ENCODE results near the gene AHDC1. TPM values are rescaled to one million over a fixed set of nuclear protein-coding genes. Genes with fewer than 3 reads are reported as not detected.

Gene AHDC1
- total RNA-seq, 1 donor from 2014 or later = 7.0 TPM

DNA sequence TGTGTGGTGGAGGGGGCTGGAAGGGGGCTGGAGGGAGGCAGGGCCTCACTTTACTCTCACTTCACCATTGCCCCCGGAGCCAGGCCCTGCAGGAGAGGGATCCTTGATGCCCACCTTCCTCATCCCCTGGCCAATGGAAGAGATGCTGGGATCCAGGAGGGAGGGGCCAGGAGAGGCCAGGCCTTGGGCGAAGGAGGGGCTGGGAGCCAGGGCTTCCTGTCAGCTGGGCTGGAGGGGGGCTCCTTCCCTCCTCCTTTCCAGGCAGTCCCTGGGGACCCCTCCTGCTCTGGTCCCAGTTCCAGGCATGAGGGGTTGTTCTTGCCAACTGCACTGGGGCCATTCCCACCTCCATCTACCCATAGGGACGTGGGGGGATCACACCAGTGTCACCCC, 5.7 kb downstream of the AHDC1 start:
- H3F3A ChIP-seq (ENCODE audit: low read depth) = peaks cover 47% of the 10 kb centered on the region
- peaks cover 4% of the 10 kb centered on the region for H3K4me1 Mint-ChIP-seq
- no peak overlapping the region for H2AFZ ChIP-seq (replicated peaks)
- peaks cover 85% of the 10 kb centered on the region for H3K4me1 ChIP-seq
- no peak overlapping the region for H3K4me3 ChIP-seq
- peak overlapping the region; percentile 80 for H3K27ac ChIP-seq
- no peaks in the 10 kb centered on the region for H3K27me3 ChIP-seq
- peak overlapping the region; percentile 98 for H3K4me2 ChIP-seq
- no peaks in the 10 kb centered on the region for H3K36me3 ChIP-seq
- H3K79me2 ChIP-seq (ENCODE audit: low read depth) = peaks cover 100% of the 10 kb centered on the region
- peak; percentile 65 for DNase-seq (ENCODE audit: low spot score)
- H3K4me3 Mint-ChIP-seq = no peak overlapping the region
- H3K27me3 Mint-ChIP-seq (ENCODE audit: insufficient read depth, low read depth) = peaks cover 3% of the 10 kb centered on the region
- H3K36me3 Mint-ChIP-seq = no peaks in the 10 kb centered on the region
- H3K9me3 ChIP-seq (ENCODE audit: low read depth) = no peaks in the 10 kb centered on the region
- peak overlapping the region; percentile 33 for H3K9ac ChIP-seq
- no peak for TF ChIP-seq EZH2phosphoT487 (IDR thresholded peaks at IDR 0.05)
- TF ChIP-seq, protein P1, sequence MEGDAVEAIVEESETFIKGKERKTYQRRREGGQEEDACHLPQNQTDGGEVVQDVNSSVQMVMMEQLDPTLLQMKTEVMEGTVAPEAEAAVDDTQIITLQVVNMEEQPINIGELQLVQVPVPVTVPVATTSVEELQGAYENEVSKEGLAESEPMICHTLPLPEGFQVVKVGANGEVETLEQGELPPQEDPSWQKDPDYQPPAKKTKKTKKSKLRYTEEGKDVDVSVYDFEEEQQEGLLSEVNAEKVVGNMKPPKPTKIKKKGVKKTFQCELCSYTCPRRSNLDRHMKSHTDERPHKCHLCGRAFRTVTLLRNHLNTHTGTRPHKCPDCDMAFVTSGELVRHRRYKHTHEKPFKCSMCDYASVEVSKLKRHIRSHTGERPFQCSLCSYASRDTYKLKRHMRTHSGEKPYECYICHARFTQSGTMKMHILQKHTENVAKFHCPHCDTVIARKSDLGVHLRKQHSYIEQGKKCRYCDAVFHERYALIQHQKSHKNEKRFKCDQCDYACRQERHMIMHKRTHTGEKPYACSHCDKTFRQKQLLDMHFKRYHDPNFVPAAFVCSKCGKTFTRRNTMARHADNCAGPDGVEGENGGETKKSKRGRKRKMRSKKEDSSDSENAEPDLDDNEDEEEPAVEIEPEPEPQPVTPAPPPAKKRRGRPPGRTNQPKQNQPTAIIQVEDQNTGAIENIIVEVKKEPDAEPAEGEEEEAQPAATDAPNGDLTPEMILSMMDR (IDR thresholded peaks at IDR 0.05) = no peak
- no peak for TF ChIP-seq EZH2 (IDR thresholded peaks at IDR 0.05)
- H4K20me1 ChIP-seq (ENCODE audit: low read depth) = peaks cover 98% of the 10 kb centered on the region
- H3K27ac Mint-ChIP-seq = no peak overlapping the region
- no peaks in the 10 kb centered on the region for H3K9me3 Mint-ChIP-seq

DNA sequence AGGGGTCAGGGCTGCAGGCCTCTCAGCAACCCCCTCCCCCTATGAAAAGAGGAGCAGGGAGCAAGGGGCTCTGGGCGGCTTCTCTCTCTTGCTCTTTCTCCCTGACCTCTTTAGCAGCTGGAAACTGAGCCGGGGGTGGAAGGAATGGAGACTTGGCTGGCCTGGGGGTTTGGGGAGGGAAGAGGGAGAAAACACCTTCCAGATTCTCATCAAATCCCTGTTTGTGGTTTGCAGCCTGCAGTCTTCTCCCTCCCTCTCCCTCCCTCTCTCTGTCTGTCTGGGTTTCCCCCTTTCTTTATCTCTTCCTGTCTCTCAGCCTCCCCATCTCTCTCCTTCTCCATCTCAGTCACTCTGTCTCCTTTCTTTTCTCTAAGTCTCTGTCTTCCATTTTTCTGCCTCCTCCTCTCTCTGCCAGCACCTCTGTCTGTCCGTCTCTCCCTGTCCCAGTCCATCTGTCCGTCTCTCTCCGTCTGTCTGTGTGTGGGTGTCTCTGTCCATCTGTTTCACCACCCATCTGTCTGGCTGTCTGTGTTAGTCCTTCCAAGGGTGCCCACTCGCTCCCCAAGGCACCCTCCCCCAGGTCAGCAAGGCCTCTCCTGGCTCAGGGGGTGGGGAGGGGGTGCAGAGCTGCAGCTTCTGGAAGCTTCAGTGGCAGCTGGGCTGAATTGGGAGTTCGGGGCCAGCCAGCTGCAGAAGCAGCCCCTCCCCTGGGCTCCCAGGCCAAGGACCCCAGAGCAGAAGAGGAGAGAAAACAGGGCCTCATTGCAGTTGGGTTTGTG, 6.2 kb downstream of the AHDC1 start:
- Mint-ChIP-seq H3K27me3 (ENCODE audit: insufficient read depth, low read depth) (peaks cover 3% of the 10 kb centered on the region), H3K27ac (peak overlapping the region; percentile 70), H3K4me1 (peaks cover 4% of the 10 kb centered on the region), H3K4me3 (peak overlapping the region; percentile 62), H3K36me3 (no peaks in the 10 kb centered on the region), H3K9me3 (no peaks in the 10 kb centered on the region)
- no peaks in the 10 kb centered on the region for H3K36me3 ChIP-seq
- H4K20me1 ChIP-seq (ENCODE audit: low read depth) = peaks cover 100% of the 10 kb centered on the region
- no peak overlapping the region for H3K4me3 ChIP-seq
- DNase-seq (ENCODE audit: low spot score) = no peak
- peaks cover 100% of the 10 kb centered on the region for H3K79me2 ChIP-seq (ENCODE audit: low read depth)
- no peaks in the 10 kb centered on the region for H3K27me3 ChIP-seq
- H3F3A ChIP-seq (ENCODE audit: low read depth) = peaks cover 52% of the 10 kb centered on the region
- peak overlapping the region; percentile 98 for H3K4me2 ChIP-seq
- H3K4me1 ChIP-seq = peaks cover 89% of the 10 kb centered on the region
- H3K9ac ChIP-seq = peak overlapping the region; percentile 33
- TF ChIP-seq, protein P1 (IDR thresholded peaks at IDR 0.05) = no peak
- TF ChIP-seq EZH2 (IDR thresholded peaks at IDR 0.05) = no peak
- no peak for TF ChIP-seq EZH2phosphoT487 (IDR thresholded peaks at IDR 0.05)
- H3K27ac ChIP-seq = no peak overlapping the region
- no peaks in the 10 kb centered on the region for H3K9me3 ChIP-seq (ENCODE audit: low read depth)
- H2AFZ ChIP-seq (replicated peaks) = no peak overlapping the region

DNA sequence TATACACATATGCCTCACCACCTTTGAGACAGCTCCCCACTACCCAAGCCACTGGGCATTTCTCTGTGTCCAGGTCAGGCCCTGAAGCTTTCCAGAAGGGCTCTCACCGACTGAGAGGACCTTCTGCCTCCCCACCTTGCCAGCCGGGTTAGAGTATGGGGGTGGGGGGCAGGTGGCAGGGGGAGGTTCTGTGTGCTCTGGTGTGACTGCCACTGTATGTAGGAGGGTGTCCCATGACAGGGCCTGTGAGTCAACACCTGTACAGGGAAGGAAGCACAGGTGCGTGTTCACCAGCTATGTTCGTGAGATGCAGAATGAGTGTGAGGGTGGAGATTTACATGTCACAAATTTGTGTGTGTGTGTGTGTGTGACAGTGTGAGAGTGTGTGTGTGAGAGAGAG, 7.0 kb downstream of the AHDC1 start:
- Histone ChIP-seq H3K4me1 (peaks cover 96% of the 10 kb centered on the region), H3F3A (ENCODE audit: low read depth) (peaks cover 46% of the 10 kb centered on the region), H3K27me3 (no peaks in the 10 kb centered on the region), H3K27ac (no peak overlapping the region), H3K4me3 (no peak overlapping the region), H3K9ac (no peak overlapping the region), H3K9me3 (ENCODE audit: low read depth) (no peaks in the 10 kb centered on the region), H4K20me1 (ENCODE audit: low read depth) (peaks cover 100% of the 10 kb centered on the region), H3K4me2 (peak overlapping the region; percentile 16), H2AFZ (replicated peaks) (no peak overlapping the region), H3K79me2 (ENCODE audit: low read depth) (peaks cover 100% of the 10 kb centered on the region), H3K36me3 (no peaks in the 10 kb centered on the region)
- Mint-ChIP-seq H3K4me1 (peaks cover 6% of the 10 kb centered on the region), H3K9me3 (no peaks in the 10 kb centered on the region), H3K27ac (no peak overlapping the region), H3K27me3 (ENCODE audit: insufficient read depth, low read depth) (peaks cover 3% of the 10 kb centered on the region), H3K36me3 (no peaks in the 10 kb centered on the region), H3K4me3 (no peak overlapping the region)
- DNase-seq (ENCODE audit: low spot score) = no peak
- TF ChIP-seq EZH2 (IDR thresholded peaks at IDR 0.05) (no peak), EZH2phosphoT487 (IDR thresholded peaks at IDR 0.05) (no peak)
- TF ChIP-seq, protein P1 (IDR thresholded peaks at IDR 0.05) = no peak

All from neural progenitor cell (in vitro differentiated cells).